ENCODE results near the gene TENT5C.

GRCh38 chr1:117634631-117635030 is 28.8 kb downstream of the TENT5C start:
- TF ChIP-seq CTCF (IDR thresholded peaks at IDR 0.05; ENCODE audit: low read length) (no peak), EZH2 (IDR thresholded peaks at IDR 0.05; ENCODE audit: borderline replicate concordance, low read length) (no peak)

Data from OCI-LY1 (cell line).